Tibial nerve (tissue), 4 donors: ENCODE results near the gene RGS6. TPM values are rescaled to one million over a fixed set of nuclear protein-coding genes. Genes with fewer than 3 reads are reported as not detected.

Source experiments
- DNase-seq, 2 donors: peaks; one replicate each; pipeline ENCODE4 v3.0.0-alpha.2; 2019; ENCODE audit warnings: low spot score in 2 of 2
- H3K27ac ChIP-seq, 4 donors: fragments of 200-600 bp; sonication (generic) in 3 of 4; one replicate each; pipeline ENCODE4 v1.5.1; 2017 to 2019; ENCODE audit warnings: mild to moderate bottlenecking in 1 of 4
- H3K27me3 ChIP-seq, 2 donors: fragments of 200-600 bp; sonication (generic) in 1 of 2; one replicate each; pipeline versions ENCODE4 v1.5.1 to v1.6.0; 2017 to 2019
- H3K36me3 ChIP-seq, 3 donors: fragments of 200-600 bp; sonication (generic); one replicate each; pipeline ENCODE4 v1.5.1; 2018 to 2019
- H3K4me1 ChIP-seq, 4 donors: fragments of 200-600 bp; sonication (generic) in 3 of 4; one replicate each; pipeline ENCODE4 v1.5.1; 2017 to 2019
- H3K4me3 ChIP-seq, 4 donors: fragments of 200-600 bp; sonication (generic) in 3 of 4; one replicate each; pipeline ENCODE4 v1.5.1; 2017 to 2019; ENCODE audit warnings: mild to moderate bottlenecking in 1 of 4, moderate library complexity in 1 of 4
- H3K9me3 ChIP-seq, 4 donors: fragments of 200-600 bp; sonication (generic) in 3 of 4; one replicate each; pipeline ENCODE4 v1.5.1; 2017 to 2019
- CTCF ChIP-seq, 5 experiments: fragments of 200-600 bp in 3 of 5; fragments of 450-650 bp in 2 of 5; sonication (generic) in 3 of 5; IDR thresholded peaks; one replicate each; pipeline ENCODE4 v1.5.1; 2016 to 2019; ENCODE audit warnings: antibody characterized with exemption in 5 of 5, mild to moderate bottlenecking in 3 of 5, moderate library complexity in 2 of 5
- EP300 ChIP-seq, 2 donors: sonication (generic); formaldehyde crosslinking; IDR thresholded peaks; one replicate each; pipeline ENCODE4 v1.6.1; 2017; ENCODE audit warnings: antibody characterized with exemption in 2 of 2, mild to moderate bottlenecking in 1 of 2
- POLR2A ChIP-seq, 2 donors: fragments of 450-650 bp; IDR thresholded peaks; one replicate each; pipeline ENCODE4 v1.6.1; 2017; ENCODE audit warnings: antibody characterized with exemption in 2 of 2, mild to moderate bottlenecking in 2 of 2, moderate library complexity in 2 of 2
- WGBS, 2 donors: methylation state at CpG; one replicate each; pipeline ENCODE4 v1.1.5; 2018; 5-methylcytosine and 5-hydroxymethylcytosine counted together
- total RNA-seq, 4 donors: library from RNA; depleted of rRNA; stranded (reverse); fragments of >200 nt; gene quantifications; one replicate each; pipeline ENCODE4 v1.1.0, GENCODE V29; 2016

RGS6 gene
- total RNA-seq, 4 donors from 2014 or later = 43.5 to 67.2 (median 54.7) TPM

GRCh38 chr14:72311116-72311515, 378.9 kb downstream of the RGS6 start:
- Histone ChIP-seq H3K36me3 (no peaks in the 10 kb centered on the region), H3K9me3 (peaks cover 0 to 6% (median 0%) of the 10 kb centered on the region in 4 donors), H3K4me1 (peaks cover 0 to 9% (median 0%) of the 10 kb centered on the region in 4 donors), H3K27me3 (no peaks in the 10 kb centered on the region), H3K27ac (no peak overlapping the region), H3K4me3 (no peak overlapping the region)
- 60 to 72% methylated on average over 1 of the region's 1 CpG for WGBS, 2 donors
- DNase-seq = no peak
- TF ChIP-seq EP300 (IDR thresholded peaks at IDR 0.05) (no peak), CTCF (IDR thresholded peaks at IDR 0.05) (no peak), POLR2A (IDR thresholded peaks at IDR 0.05) (no peak)

- TF ChIP-seq CTCF (IDR thresholded peaks at IDR 0.05) = no peak
- H3K36me3 ChIP-seq = no peaks in the 10 kb centered on the region
- peaks cover 0 to 2% (median 0%) of the 10 kb centered on the region in 4 donors for H3K9me3 ChIP-seq
- no peak overlapping the region for H3K4me3 ChIP-seq
- DNase-seq = no peak
- no peaks in the 10 kb centered on the region for H3K27me3 ChIP-seq
- H3K27ac ChIP-seq = no peak overlapping the region
- H3K4me1 ChIP-seq = peaks cover 0 to 9% (median 0%) of the 10 kb centered on the region in 4 donors
These were observed 379.3 kb downstream of the RGS6 start for GRCh38 chr14:72311516-72311915.

- TF ChIP-seq EP300 (IDR thresholded peaks at IDR 0.05) (no peak), POLR2A (IDR thresholded peaks at IDR 0.05) (no peak), CTCF (IDR thresholded peaks at IDR 0.05) (no peak)
- H3K27ac ChIP-seq = no peak overlapping the region
- no peaks in the 10 kb centered on the region for H3K9me3 ChIP-seq
- H3K4me3 ChIP-seq = no peak overlapping the region
- H3K4me1 ChIP-seq = peaks cover 0 to 7% (median 0%) of the 10 kb centered on the region in 4 donors
- no peaks in the 10 kb centered on the region for H3K36me3 ChIP-seq
- H3K27me3 ChIP-seq = no peaks in the 10 kb centered on the region
- 66 to 69% methylated on average over 9 of the region's 9 CpGs for WGBS, 2 donors
- DNase-seq = no peak
These were observed 382.7 kb downstream of the RGS6 start for GRCh38 chr14:72314808-72315435.

GRCh38 chr14:72315714-72316113, 383.5 kb downstream of the RGS6 start:
- Histone ChIP-seq H3K27me3 (no peaks in the 10 kb centered on the region), H3K4me1 (no peaks in the 10 kb centered on the region), H3K9me3 (no peaks in the 10 kb centered on the region), H3K36me3 (no peaks in the 10 kb centered on the region), H3K27ac (no peak overlapping the region), H3K4me3 (no peak overlapping the region)
- 52 to 62% methylated on average over 1 of the region's 1 CpG for WGBS, 2 donors
- TF ChIP-seq POLR2A (IDR thresholded peaks at IDR 0.05) = no peak
- no peak for TF ChIP-seq EP300 (IDR thresholded peaks at IDR 0.05)
- TF ChIP-seq CTCF (IDR thresholded peaks at IDR 0.05) = no peak
- no peak for DNase-seq

GRCh38 chr14:72318648-72319047, 386.4 kb downstream of the RGS6 start:
- no peak for TF ChIP-seq POLR2A (IDR thresholded peaks at IDR 0.05)
- TF ChIP-seq EP300 (IDR thresholded peaks at IDR 0.05) = no peak
- TF ChIP-seq CTCF (IDR thresholded peaks at IDR 0.05) = no peak
- Histone ChIP-seq H3K4me1 (no peaks in the 10 kb centered on the region), H3K36me3 (no peaks in the 10 kb centered on the region), H3K27me3 (no peaks in the 10 kb centered on the region), H3K4me3 (no peak overlapping the region), H3K27ac (no peak overlapping the region), H3K9me3 (no peaks in the 10 kb centered on the region)
- 71 to 88% methylated on average over 4 of the region's 4 CpGs for WGBS, 2 donors
- DNase-seq = no peak
